SK-N-SH (cell line): Measurements from ENCODE around the gene IFNAR1. TPM values are rescaled to one million over a fixed set of nuclear protein-coding genes. Genes with fewer than 3 reads are reported as not detected.
A peak's percentile ranks its signal among the peaks of the same experiment; 100 is the strongest.

ENCODE experiments used
- CTCF ChIA-PET: fragments of 300-600, 350-600 bp; formaldehyde crosslinking; extraction: SDS; loops from one replicate; lab custom pipeline; 2021; lab: Yijun Ruan, JAX
- POLR2A ChIA-PET: fragments of 350-600 bp; sonication (Branson Sonifier 250); formaldehyde crosslinking; extraction: SDS; loops from one replicate; lab custom pipeline; 2020; ENCODE audit warnings: antibody characterized with exemption, inconsistent platforms; lab: Yijun Ruan, JAX
- DNase-seq: peaks from one replicate; pipeline ENCODE4 v3.0.0; 2012
- H2AFZ ChIP-seq: fragments of 200-600 bp; sonication (generic); 2 replicates; pipeline ENCODE4 v1.8.1; 2016; ENCODE audit warnings: antibody characterized with exemption, mild to moderate bottlenecking, low read depth
- H3F3A ChIP-seq: fragments of 200-600 bp; sonication (generic); replicated peaks from 2 replicates; pipeline ENCODE3; 2016; ENCODE audit warnings: antibody characterized with exemption, mild to moderate bottlenecking; ENCODE audit not compliant: insufficient read depth
- H3K27ac ChIP-seq, 2 experiments: fragments of 200-500 bp in 1 of 2; fragments of 200-600 bp in 1 of 2; sonication (Bioruptor generic) in 1 of 2; sonication (generic), shearing (Covaris generic) in 1 of 2; 2 replicates each; pipeline versions ENCODE4 v1.5.1 to v1.6.1; 2014 to 2016; ENCODE audit warnings: low read depth in 2 of 2, inconsistent platforms in 1 of 2, low read length in 1 of 2, mild to moderate bottlenecking in 1 of 2, mixed read lengths in 1 of 2
- H3K27me3 ChIP-seq: fragments of 200-600 bp; sonication (generic), shearing (Covaris generic); 2 replicates; pipeline ENCODE4 v1.6.1; 2016; ENCODE audit warnings: mixed run types; ENCODE audit not compliant: insufficient read depth
- H3K36me3 ChIP-seq, 2 experiments: fragments of 200-500 bp in 1 of 2; fragments of 200-600 bp in 1 of 2; sonication (Bioruptor generic) in 1 of 2; sonication (generic) in 1 of 2; replicated peaks in 1 of 2; 2 replicates each; pipeline versions ENCODE3 to v1.5.1; 2014 to 2016; ENCODE audit warnings: low read length in 1 of 2, mild to moderate bottlenecking in 1 of 2; ENCODE audit not compliant: insufficient read depth in 2 of 2, control insufficient read depth in 1 of 2
- H3K4me1 ChIP-seq, 2 experiments: fragments of 200-500 bp in 1 of 2; fragments of 200-600 bp in 1 of 2; sonication (Bioruptor generic) in 1 of 2; sonication (generic), shearing (Covaris generic) in 1 of 2; 2 replicates each; pipeline versions ENCODE4 v1.5.1 to v1.6.1; 2014 to 2016; ENCODE audit warnings: low read depth in 1 of 2, low read length in 1 of 2, mixed run types in 1 of 2; ENCODE audit not compliant: insufficient read depth in 2 of 2, control insufficient read depth in 1 of 2
- H3K4me2 ChIP-seq: fragments of 200-600 bp; sonication (generic), shearing (Covaris generic); 2 replicates; pipeline ENCODE4 v1.6.1; 2017; ENCODE audit warnings: mixed run types
- H3K4me3 ChIP-seq, 2 experiments: fragments of 200-500 bp in 1 of 2; fragments of 200-600 bp in 1 of 2; sonication (Bioruptor generic) in 1 of 2; sonication (generic), shearing (Covaris generic) in 1 of 2; 2 replicates each; pipeline versions ENCODE4 v1.5.1 to v1.8.1; 2014 to 2016; ENCODE audit warnings: low read depth in 2 of 2, inconsistent platforms in 1 of 2, low read length in 1 of 2, mild to moderate bottlenecking in 1 of 2, mixed read lengths in 1 of 2, moderate library complexity in 1 of 2
- H3K79me2 ChIP-seq: fragments of 200-600 bp; sonication (generic); 2 replicates; pipeline ENCODE4 v1.8.1; 2017; ENCODE audit warnings: mild to moderate bottlenecking; ENCODE audit not compliant: insufficient read depth
- H3K9ac ChIP-seq: fragments of 200-600 bp; sonication (generic); 2 replicates; pipeline ENCODE4 v1.6.1; 2017; ENCODE audit warnings: mixed run types
- H3K9me2 ChIP-seq: fragments of 200-600 bp; sonication (generic); 2 replicates; pipeline ENCODE4 v1.6.1; 2017; ENCODE audit warnings: mixed run types
- H3K9me3 ChIP-seq: fragments of 200-600 bp; sonication (generic); 2 replicates; pipeline ENCODE4 v1.6.1; 2017; ENCODE audit warnings: mixed run types, mild to moderate bottlenecking, moderate library complexity
- H4K20me1 ChIP-seq: fragments of 200-600 bp; sonication (generic); 2 replicates; pipeline ENCODE4 v1.6.1; 2017; ENCODE audit warnings: mild to moderate bottlenecking, mixed run types; ENCODE audit not compliant: insufficient read depth
- CHD2 ChIP-seq: fragments of 150-350 bp; IDR thresholded peaks from 2 replicates; pipeline ENCODE4 v1.6.1; 2018; ENCODE audit warnings: low read length; ENCODE audit not compliant: partially characterized antibody
- ELF1 ChIP-seq: IDR thresholded peaks from 2 replicates; pipeline ENCODE4 v1.4.0; 2012
- EP300 ChIP-seq, 2 experiments: IDR thresholded peaks; 2 replicates each; pipeline versions ENCODE4 v1.4.0 to v1.6.1; 2012; ENCODE audit warnings: borderline replicate concordance in 1 of 2, low read depth in 1 of 2, low read length in 1 of 2
- EZH2phosphoT487 ChIP-seq: fragments of 200-600 bp; sonication (generic); IDR thresholded peaks from 2 replicates; pipeline ENCODE4 v1.6.1; 2017; ENCODE audit warnings: low read depth, mixed run types, mild to moderate bottlenecking, antibody characterized with exemption, moderate library complexity, borderline replicate concordance
- FOXJ3 ChIP-seq: sonication (generic); formaldehyde crosslinking; IDR thresholded peaks from 2 replicates; pipeline ENCODE4 v1.5.1; 2020; ENCODE audit warnings: mild to moderate bottlenecking, missing genetic modification reagents
- FOXM1 ChIP-seq: IDR thresholded peaks from 2 replicates; pipeline ENCODE4 v1.4.0; 2012; ENCODE audit warnings: low read depth, mild to moderate bottlenecking
- GATA2 ChIP-seq: sonication (generic); formaldehyde crosslinking; IDR thresholded peaks from 2 replicates; pipeline ENCODE4 v1.5.0; 2020; ENCODE audit warnings: mild to moderate bottlenecking, missing genetic modification reagents
- IRF3 ChIP-seq: fragments of 150-350 bp; IDR thresholded peaks from 2 replicates; pipeline ENCODE4 v1.6.1; 2016; ENCODE audit warnings: mild to moderate bottlenecking, low read depth, low read length
- JUND ChIP-seq: IDR thresholded peaks from 2 replicates; pipeline ENCODE4 v1.4.0; 2012
- MAX ChIP-seq: IDR thresholded peaks from 2 replicates; pipeline ENCODE4 v1.4.0; 2012; ENCODE audit warnings: low read depth
- MXI1 ChIP-seq: IDR thresholded peaks from 2 replicates; pipeline ENCODE4 v1.6.1; 2012; ENCODE audit warnings: mild to moderate bottlenecking, low read depth, low read length, improper control_type of control experiment
- RFX5 ChIP-seq: IDR thresholded peaks from 2 replicates; pipeline ENCODE4 v1.6.1; 2012; ENCODE audit warnings: mild to moderate bottlenecking, improper control_type of control experiment, low read length
- USF2 ChIP-seq: fragments of 150-350 bp; IDR thresholded peaks from 2 replicates; pipeline ENCODE4 v1.6.1; 2017; ENCODE audit warnings: antibody characterized with exemption, low read length, low read depth, borderline replicate concordance
- YY1 ChIP-seq: IDR thresholded peaks from 2 replicates; pipeline ENCODE4 v1.4.0; 2012; ENCODE audit warnings: low read depth, mild to moderate bottlenecking
- WGBS: methylation state at CpG from one replicate; pipeline ENCODE4 v1.1.6; 2017; ENCODE audit warnings: low lambda C conversion rate; 5-methylcytosine and 5-hydroxymethylcytosine counted together
- polyA plus RNA-seq, 3 experiments: library from polyadenylated mRNA; depleted of rRNA; stranded (reverse); fragments of >200 nt; gene quantifications; 2 replicates each; pipeline ENCODE4 v1.2.3, GENCODE V29; 2012

The IFNAR1 gene
- polyA plus RNA-seq, 1 of the 3 experiments (the other 2 are of a cell fraction), result 12.2 TPM

- peaks cover 23 to 31% of the 10 kb centered on the region in 2 experiments for H3K36me3 ChIP-seq
- POLR2A ChIA-PET, result no interaction called here
- peaks cover 25% of the 10 kb centered on the region for H3F3A ChIP-seq
- H3K79me2 ChIP-seq, result no peaks in the 10 kb centered on the region
- H3K27ac ChIP-seq, result no peak overlapping the region
- no peaks in the 10 kb centered on the region for H4K20me1 ChIP-seq
- 100% methylated on average over 5 of the region's 8 CpGs for WGBS
- no peak overlapping the region for H2AFZ ChIP-seq
- no peak overlapping the region for H3K4me3 ChIP-seq
- TF ChIP-seq JUND, result no peak
- TF ChIP-seq ELF1, result no peak
- no peak for TF ChIP-seq CHD2
- TF ChIP-seq FOXM1, result no peak
- TF ChIP-seq MXI1, result no peak
- no peak for TF ChIP-seq FOXJ3 (CRISPR knock-in tag)
- no peak for TF ChIP-seq EZH2phosphoT487
- no peak for TF ChIP-seq USF2
- H3K9me2 ChIP-seq, result no peaks in the 10 kb centered on the region
- no peak overlapping the region for H3K4me2 ChIP-seq
- H3K9me3 ChIP-seq, result no peaks in the 10 kb centered on the region
- DNase-seq, result no peak
- H3K4me1 ChIP-seq, result peaks cover 12 to 14% of the 10 kb centered on the region in 2 experiments; a peak in 3 of 4 replicates
- CTCF ChIA-PET, result interaction anchor here (2.2 kb wide), 1 partner anchor 9 kb away, joined by 5 read pairs; no protein-coding TSS in a partner anchor
- H3K27me3 ChIP-seq, result no peaks in the 10 kb centered on the region
- no peak overlapping the region for H3K9ac ChIP-seq
Observed at GRCh38 chr21:33357177-33357576, 32.4 kb downstream of the IFNAR1 start.

- no peak overlapping the region for H2AFZ ChIP-seq
- peak overlapping the region in 1 of 2 experiments; percentile 87; a peak in 1 of 4 replicates for H3K27ac ChIP-seq
- H3K36me3 ChIP-seq, result peaks cover 13 to 21% of the 10 kb centered on the region in 2 experiments
- no peak overlapping the region for H3K4me3 ChIP-seq
- 83% methylated on average over 4 of the region's 4 CpGs for WGBS
- H3K4me2 ChIP-seq, result no peak overlapping the region
- peaks cover 28% of the 10 kb centered on the region for H3F3A ChIP-seq
- DNase-seq, result no peak
- H4K20me1 ChIP-seq, result no peaks in the 10 kb centered on the region
- H3K9me2 ChIP-seq, result no peaks in the 10 kb centered on the region
- no peaks in the 10 kb centered on the region for H3K9me3 ChIP-seq
- ChIA-PET CTCF (interaction anchor here (1.0 to 4.3 kb wide), 2 partner anchors 11 to 247 kb away, joined by 3 to 64 read pairs; no protein-coding TSS in a partner anchor), POLR2A (no interaction called here)
- peaks cover 14% of the 10 kb centered on the region in 2 experiments; a peak in 3 of 4 replicates for H3K4me1 ChIP-seq
- TF ChIP-seq FOXJ3 (CRISPR knock-in tag) (no peak), YY1 (no peak), MAX (no peak), EP300 (IDR thresholded peaks at IDR 0.05; ENCODE audit: borderline replicate concordance in 1 of 2, low read depth in 1 of 2, low read length in 1 of 2) (no peak), FOXM1 (no peak), GATA2 (CRISPR knock-in tag) (no peak), RFX5 (no peak), EZH2phosphoT487 (no peak), IRF3 (no peak)
- H3K9ac ChIP-seq, result no peak overlapping the region
- H3K79me2 ChIP-seq, result no peaks in the 10 kb centered on the region
- no peaks in the 10 kb centered on the region for H3K27me3 ChIP-seq
Observed at GRCh38 chr21:33359446-33359845, 34.7 kb downstream of the IFNAR1 start.
